Measurements from ENCODE around the gene FEM1C. TPM values are rescaled to one million over a fixed set of nuclear protein-coding genes. Genes with fewer than 3 reads are reported as not detected.
A peak's percentile ranks its signal among the peaks of the same experiment; 100 is the strongest.

Gene FEM1C, protein sequence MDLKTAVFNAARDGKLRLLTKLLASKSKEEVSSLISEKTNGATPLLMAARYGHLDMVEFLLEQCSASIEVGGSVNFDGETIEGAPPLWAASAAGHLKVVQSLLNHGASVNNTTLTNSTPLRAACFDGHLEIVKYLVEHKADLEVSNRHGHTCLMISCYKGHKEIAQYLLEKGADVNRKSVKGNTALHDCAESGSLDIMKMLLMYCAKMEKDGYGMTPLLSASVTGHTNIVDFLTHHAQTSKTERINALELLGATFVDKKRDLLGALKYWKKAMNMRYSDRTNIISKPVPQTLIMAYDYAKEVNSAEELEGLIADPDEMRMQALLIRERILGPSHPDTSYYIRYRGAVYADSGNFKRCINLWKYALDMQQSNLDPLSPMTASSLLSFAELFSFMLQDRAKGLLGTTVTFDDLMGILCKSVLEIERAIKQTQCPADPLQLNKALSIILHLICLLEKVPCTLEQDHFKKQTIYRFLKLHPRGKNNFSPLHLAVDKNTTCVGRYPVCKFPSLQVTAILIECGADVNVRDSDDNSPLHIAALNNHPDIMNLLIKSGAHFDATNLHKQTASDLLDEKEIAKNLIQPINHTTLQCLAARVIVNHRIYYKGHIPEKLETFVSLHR
- total RNA-seq = 25.2 TPM
- long read RNA-seq, full-length matches to known transcripts = 1 of 4 reads
- long read RNA-seq, partial matches to known transcripts = 1 of 4 reads
- long read RNA-seq, other reads (novel, unspliced or antisense) = 2 of 4 reads

DNA sequence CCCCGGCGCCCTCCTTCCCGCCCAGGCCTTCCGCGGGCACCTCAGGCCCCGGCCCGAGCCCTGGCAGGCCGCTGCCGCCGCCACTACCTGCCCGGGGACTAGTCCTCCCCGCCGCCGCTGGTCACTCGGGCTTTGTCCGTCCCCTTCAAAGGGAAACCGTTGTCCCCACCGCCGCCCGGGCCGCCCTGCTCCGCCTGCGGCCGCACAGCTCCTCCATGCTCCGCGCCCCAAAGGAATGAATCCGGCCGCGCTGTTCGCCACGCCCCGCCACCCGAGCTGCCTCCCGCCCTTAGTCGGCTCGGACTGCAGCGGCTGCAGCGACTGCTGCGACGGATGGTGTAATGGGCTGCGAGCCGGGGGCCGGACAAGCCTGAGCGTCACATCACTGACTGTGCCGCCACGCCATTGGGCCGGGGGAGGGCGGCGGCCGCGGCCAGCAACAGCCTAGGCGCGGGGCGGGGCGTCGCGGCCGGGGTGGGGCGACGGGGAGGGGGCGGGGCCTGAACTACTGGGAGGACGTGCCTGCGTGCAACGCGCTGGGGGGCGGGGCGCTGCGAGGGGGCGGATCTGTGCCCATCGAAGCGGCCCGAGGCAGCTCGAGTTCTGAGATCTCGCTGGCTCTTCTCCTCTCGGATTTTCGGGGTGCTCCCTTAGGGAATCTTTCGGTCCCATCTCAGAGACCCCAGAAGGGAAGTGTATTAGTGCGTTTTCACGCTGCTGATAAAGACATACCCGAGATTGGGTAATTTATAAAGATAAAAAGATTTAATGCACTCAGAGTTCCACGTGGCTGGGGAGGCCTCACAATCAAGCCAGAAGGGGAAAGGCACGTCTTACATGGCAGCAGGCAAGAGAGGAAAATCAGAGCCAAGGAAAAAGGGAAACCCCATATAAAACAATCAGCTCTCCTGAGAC, at the start of gene FEM1C:
TSS of gene FEM1C (minus strand) at position 340 of the 915 bp plus-strand sequence. CDS start 1,282 bp downstream, outside the sequence.
- peak; percentile 99 for DNase-seq (ENCODE audit: low spot score)

DNA sequence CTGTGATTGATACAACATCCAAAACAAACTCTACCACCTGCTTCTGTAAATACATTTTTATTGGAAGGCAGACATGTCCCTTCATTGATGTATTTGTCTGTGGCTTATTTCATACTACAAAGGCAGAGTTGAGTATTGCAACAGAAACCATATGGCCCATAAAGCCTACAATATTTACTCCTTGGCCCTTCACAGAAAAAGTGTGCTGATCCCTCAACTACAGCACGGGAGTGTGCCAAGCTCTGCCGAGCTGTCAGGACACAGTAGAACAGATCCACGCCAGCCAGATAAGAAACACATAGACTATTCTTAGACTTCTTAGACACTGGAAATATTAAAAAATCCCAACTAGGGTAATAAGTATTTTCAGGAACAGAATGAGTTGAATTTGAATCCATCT, 44.5 kb upstream of the FEM1C start:
- DNase-seq (ENCODE audit: low spot score) = no peak

DNA sequence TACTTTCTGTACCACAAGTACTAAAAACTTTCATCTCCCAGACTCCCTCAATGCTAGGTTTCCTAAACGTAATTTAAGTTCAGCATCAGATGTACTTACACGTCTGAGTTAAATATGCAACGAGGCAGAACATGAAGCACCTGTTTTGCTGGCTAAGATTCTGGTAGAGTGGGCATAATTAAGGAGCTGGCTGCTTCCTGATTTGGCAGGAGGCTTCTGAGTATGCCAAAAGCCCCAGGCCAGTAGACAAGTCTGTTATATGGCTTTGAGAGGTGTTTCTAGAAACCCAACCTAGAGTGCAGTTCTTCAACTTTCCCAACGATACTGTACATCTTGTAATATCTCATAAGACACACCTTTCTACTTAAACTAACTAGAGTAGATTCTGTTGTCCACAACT, 44.1 kb upstream of the FEM1C start:
- DNase-seq (ENCODE audit: low spot score) = no peak

DNA sequence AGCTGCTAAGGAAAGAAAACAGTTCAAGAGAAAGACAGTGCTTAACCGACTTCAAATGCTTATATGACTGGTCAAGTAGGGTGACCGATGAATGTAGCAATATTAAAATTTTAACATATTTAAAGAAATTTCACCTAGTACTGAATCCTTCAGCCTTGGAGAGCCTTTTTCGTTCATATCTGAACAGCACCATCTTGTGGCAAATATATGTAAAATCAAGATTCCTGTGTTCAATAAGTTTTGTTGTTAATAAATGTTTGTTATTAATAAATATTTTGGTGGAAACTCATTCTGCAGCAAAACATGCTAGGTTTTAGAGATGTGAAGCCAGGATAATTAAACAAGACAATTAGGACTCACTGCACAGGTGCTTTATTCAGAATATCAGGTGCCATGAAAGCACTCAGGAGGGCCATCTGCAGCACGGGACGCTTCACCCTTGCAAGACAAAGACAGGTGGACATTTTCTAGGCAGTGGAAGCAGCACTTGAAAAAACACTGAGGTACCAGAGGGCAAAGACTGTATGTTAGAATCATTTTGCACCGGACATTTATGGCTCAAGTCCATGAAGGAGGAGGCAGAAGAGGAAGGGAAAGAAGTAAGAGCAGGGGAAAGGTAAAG, 42.1 kb upstream of the FEM1C start:
- DNase-seq (ENCODE audit: low spot score) = no peak

DNA sequence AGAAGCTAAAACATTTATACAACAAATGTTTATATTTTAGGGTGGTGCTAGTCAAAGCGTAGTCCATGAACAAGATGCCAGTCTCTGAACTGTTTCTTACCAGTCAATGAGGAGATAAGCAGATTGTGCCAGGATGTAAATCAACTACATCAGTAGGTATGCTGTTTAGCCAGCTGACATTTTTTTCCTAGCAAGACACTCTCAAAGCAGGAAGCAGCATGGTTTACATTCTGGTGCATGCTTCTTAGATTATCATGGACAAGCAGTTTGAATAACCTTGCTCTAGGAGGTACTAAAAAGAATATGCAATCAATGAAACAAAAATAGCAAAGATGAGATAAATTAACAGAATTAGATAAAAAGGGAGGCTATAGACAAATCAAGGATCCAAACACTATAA, 40.7 kb upstream of the FEM1C start:
- DNase-seq (ENCODE audit: low spot score) = no peak

DNA sequence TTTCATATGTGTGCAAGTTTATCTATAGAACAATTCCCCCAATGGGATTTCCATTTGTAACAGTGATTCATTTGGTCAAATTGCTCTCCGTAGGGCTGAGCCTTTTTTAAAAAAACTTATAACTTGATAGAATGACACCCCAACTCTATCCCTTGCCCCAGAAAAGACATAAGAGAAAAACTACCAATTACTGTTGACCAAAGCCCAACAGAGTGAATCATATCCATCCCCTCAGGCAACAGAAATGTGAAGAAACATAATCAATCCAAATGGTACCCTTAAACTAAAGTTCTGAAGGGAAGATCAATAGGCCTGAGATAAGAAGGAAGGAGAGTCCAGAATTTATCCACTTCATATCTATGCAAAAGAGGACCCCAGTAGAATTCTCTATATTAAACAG, 39.9 kb upstream of the FEM1C start:
- no peak for DNase-seq (ENCODE audit: low spot score)

DNA sequence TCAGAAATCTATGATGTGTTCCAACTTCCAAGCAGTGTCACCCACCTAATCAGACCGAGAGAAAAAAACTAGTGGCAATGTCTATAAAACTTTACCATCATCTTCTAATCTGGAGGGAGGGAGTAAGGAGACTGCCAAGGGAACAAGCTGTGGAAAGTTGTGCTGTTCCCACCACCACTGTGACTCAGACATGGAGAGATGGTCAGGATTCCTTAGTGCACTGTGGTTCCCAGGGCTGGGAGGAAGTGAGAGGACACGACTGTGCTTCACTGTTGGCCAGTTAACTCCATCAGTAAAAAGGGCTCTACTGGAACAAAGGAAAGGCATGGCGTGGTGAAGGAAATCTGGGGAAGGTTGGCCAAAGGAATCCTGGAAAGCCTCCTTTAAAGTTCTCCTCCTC, 38.9 kb upstream of the FEM1C start:
- no peak for DNase-seq (ENCODE audit: low spot score)

DNA sequence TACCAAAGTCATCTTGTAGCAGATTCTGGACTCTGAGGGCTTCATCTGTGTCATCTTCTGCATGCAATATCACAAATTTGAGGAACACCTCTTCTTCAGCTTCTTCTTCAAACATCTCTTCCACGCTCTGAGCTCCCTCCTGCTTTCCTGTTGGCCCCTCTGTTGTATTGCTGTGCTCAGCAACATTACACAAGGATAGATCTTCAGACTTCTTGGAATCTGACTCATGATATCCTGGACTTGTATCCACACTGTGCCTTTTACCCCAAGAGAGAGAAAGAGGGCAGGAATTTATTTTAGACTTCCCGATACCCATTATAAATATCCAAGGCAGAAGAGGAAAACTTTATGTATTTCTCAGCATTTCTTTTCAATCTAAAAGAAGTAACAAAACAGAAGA, 36.4 kb upstream of the FEM1C start:
- no peak for DNase-seq (ENCODE audit: low spot score)

DNA sequence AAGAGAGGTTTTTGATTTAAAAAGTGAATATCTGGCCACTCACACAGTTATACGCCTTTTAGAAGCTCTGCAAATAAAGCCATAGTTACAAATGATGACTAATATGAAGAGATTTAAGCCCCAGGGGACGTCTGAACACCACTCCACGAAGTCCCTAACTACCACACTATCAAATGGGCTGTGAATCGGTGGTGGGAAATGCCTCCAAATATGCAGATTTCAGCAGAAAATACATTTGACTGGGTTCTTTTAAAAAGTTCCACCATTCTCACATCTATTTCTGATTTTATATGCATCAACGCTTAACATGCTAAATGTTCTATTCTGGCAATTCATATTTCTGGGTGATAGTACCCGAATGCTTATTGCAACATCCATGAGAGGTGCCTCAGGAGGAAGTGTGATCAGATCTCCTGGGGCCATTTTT, 35.2 kb upstream of the FEM1C start:
- no peak for DNase-seq (ENCODE audit: low spot score)

DNA sequence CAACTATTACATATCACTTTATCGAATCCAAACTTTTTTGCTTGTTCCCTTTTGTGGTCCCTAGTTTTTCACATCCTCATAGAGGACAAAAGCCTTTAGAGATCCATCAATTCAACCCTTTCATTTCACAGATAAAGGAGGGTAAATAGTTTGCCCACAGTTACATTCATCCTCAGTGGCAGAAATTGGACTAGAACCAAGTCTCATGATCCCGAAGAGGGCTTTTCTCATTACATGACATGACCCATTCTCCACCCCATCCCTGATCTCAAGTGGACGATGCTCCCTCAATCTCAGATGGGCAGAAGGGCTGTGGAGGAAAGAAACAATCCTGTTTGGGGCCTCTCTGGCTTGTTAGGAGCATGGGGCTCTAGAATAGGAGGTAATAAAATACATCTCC, 34.6 kb upstream of the FEM1C start:
- DNase-seq (ENCODE audit: low spot score) = no peak

DNA sequence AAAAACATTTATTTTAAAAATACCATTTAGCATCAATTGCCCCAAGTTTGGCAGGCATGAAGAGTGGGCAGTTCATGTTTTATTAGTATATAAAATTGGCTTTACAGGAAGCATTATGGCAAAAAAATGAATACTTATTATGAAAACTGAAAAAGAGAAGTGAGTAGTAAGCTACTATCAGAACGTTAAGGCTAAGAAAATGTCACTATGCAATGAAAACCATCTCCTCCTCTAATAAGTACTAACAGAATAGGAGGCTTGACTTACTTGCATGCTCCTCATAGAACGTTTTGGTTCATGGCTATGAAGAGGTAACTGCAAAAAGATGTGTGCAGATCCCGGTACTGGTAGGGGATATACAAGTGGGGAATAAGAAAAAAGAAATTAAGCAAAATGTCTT, 34.1 kb upstream of the FEM1C start:
- no peak for DNase-seq (ENCODE audit: low spot score)

DNA sequence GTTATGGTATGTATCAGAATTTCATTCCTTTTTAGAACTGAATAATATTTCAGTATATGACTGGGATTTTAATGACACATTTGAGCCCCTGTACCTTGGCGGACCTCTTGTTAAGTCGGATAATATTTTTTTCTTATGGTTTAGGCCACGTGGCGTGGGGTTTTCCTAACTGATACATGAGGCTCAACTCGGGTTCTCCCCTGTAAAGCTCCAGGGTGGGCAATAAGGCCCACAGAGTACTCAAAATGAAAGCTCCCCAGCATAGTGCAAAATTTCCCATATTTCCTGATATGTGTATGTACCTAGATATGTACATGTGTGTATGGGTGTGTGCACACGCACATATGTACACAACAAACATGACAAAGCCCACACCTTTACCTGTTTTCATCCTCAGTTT, 33.2 kb upstream of the FEM1C start:
- no peak for DNase-seq (ENCODE audit: low spot score)

DNA sequence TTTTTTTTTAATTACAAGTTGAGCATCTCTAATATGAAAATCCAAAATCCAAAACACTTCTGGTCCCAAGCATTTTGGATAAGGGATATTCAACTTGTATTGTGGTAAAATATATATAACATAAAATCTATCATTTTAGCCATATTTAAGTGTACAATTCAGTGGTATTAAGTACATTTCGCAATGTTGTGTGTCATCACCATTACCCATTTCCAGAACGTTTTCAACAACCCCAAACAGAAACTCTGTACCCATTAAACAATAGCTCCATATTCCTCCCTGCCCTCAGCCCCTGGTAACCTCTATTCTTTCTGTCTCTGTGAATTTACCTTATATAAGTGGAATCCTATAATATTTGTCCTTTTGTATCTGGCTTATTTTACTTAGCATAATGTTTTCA, 32.8 kb upstream of the FEM1C start:
- no peak for DNase-seq (ENCODE audit: low spot score)

DNA sequence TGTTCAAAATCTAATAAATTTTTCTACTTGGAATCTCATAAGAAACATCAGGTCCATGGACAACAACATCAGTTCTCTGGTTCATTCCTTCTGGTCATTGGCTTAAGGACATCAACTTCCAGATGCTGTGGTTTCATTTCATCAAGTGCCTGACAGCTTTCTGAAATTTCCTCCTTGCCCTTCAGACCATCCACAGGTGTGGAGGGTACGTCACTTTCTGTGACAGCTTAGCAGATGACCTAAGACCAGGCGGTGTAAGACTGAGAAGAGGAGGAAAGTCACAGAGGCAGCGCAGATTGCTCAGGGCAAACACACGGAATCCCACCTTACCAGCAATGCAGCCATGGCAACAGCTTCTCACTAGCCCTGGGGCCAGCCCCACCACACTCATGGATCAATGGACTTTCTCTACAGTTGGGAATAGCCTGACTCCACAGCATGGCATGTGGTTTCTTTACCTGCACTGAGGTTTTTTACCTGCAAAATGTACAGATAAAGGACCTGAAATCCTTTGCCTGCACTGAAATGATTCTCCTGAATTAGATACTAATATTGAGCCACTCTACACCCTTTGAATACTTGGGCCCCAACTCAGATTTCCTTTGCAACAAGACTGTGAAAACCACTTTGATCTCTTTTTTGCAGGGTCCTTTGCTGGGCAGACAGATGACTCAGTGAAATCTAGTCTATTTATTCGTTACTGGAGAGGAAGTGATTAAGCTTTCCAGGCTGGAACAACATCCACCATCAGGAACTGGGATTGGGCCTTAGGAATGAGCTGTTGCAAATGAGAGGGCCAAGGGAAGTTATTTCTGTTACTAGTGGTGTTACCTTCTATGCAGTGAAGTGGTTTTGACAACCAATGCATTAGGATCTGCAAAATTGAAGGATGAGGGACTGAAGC, 30.8 kb upstream of the FEM1C start:
- no peak for DNase-seq (ENCODE audit: low spot score)

DNA sequence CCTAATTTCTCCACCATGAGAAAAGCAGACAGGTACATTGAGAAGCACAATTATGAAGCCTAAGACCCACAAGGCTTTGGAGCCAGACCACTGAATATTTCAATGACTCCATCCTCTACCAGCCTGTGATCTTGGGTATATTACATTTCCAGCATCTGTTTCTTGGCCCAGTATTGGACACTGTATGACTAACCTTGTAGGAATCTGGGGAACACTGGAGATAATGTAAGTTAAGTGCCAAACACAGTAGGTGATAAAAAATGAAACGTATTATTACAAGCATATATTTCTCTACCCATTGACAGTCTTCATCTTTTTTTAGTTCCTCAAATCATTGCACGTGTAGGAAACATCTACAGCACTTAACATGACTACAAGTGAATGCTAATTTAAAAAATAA, 28.6 kb upstream of the FEM1C start:
- no peak for DNase-seq (ENCODE audit: low spot score)

DNA sequence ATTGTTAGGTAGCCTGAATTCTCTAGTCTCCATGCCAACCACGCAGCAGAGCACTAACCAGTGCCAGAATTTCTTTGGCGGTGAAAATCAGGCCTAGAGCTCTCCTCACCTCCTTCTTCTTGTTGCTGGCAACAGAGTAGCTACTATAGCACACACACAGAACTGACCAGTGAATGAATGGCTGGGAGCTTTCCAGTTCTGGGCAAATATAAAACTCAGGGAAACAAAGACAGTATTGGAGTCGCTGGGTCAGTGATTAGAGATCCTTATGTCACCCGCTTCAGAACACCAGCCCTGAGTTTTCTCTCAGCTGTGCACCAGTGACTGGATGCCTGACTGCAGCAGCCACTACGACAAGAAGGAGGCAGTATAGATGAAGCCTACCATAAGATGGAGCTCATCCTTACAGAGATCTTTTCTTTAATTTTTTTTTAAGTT, 26.9 kb upstream of the FEM1C start:
- DNase-seq (ENCODE audit: low spot score) = no peak

DNA sequence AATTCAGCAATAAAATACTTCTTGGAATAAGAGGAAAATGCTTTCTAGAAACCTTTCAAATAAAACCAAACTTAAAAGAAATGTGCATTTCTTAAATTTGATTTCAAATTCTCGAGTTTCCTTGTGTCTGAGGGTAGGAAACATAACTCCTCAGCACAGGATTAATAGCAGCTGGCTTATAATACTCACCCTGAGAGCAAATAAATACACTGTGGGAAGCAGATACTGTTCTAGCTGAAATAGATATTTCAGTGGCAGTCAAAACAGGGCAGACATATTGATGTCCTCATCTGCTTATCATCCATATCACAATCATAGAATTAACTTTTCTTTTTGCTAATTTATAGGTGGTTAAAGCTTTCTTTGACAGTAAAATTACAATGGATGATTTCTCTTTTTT, 24.1 kb upstream of the FEM1C start:
- no peak for DNase-seq (ENCODE audit: low spot score)

DNA sequence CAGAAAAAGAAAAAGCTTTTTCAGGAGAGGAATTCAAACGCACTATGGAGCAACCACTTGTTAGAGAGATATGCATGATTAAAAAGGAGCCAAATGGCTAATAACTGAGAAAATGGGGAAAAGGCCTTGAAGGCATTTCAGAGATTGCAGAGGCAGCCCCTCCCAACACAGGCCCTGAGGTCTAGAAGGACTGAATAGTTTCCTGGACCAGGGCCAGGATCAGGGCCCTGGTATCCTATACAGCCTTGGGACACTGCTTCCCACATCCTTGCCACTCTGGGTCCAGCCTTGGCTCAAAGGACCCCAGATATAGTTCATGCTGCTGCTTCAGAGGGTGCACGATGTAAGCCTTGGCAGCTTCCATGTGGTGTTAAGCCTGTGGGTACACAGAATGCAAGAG, 20.7 kb upstream of the FEM1C start:
- no peak for DNase-seq (ENCODE audit: low spot score)

DNA sequence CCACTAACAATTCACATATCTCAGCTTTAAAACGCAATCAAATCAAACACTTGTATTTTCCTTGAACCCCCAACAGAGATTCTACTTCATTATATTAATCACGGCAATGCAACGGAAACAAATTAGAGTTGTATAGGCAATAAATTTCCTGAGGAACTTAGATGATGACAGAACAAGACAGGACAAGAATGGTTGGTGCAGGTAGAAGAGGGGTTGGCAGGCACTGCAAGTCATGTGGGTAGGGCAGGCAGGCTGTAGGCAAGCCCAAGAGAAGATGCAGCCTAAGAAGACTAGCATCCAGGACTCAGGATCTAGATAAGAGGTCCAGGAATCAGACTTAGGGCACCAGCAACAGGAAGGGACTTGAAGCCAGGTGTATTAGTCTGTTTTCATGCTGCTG, 16.6 kb upstream of the FEM1C start:
- no peak for DNase-seq (ENCODE audit: low spot score)

DNA sequence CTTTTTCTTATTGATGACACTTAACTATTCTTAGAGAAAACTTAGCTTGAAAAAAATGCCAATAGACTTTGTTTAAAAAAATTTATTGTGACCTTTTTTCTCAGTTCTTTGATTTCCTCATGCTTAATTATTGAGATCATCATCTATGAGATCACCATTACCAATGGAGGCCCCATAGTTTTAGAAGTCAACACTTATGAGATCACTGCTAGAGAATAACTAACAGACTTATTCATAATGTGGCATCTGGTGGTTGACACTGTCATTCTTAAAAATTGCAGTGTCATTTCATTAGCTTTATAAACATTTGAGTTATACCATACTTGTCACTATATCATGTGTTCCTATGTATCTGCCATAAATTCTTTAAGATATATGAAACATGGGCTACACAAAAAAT, 14.9 kb upstream of the FEM1C start:
- no peak for DNase-seq (ENCODE audit: low spot score)

All from mesenteric fat pad (tissue), 1 donor.